Fibroblast of lung (primary cell): Measurements from ENCODE around the gene NUP93.
"Not testable (repeated sequence)": the region's sequence is repeated elsewhere in the genome, so short reads cannot be mapped to it uniquely, and the experiment has no call there.

Source experiments
- CTCF ChIP-seq, 2 donors: IDR thresholded peaks in 1 of 2; conservative IDR thresholded peaks in 1 of 2; 1 replicate in 1 of 2; 2 replicates in 1 of 2; pipeline ENCODE4 v1.5.1; 2011 to 2012; ENCODE audit warnings: low read length in 2 of 2, control low read depth in 1 of 2, inconsistent platforms in 1 of 2, low read depth in 1 of 2, mild to moderate bottlenecking in 1 of 2
- EZH2 ChIP-seq: IDR thresholded peaks from 2 replicates; pipeline ENCODE4 v1.5.1; 2012; ENCODE audit warnings: low read length, control low read depth, mild to moderate bottlenecking; ENCODE audit errors: missing control alignments

- not testable (repeated sequence) for TF ChIP-seq CTCF (conservative IDR thresholded peaks at IDR 0.05 in 1 of 2, IDR thresholded peaks at IDR 0.05 in 1 of 2; ENCODE audit: low read depth in 1 of 2, low read length in 2 of 2); EZH2
These were observed 9.4 kb downstream of the NUP93 start for GRCh38 chr16:56739378-56739777.
